IMR-90 (cell line): ENCODE measurements around the gene RIC8A. TPM values are rescaled to one million over a fixed set of nuclear protein-coding genes. Genes with fewer than 3 reads are reported as not detected.

Source experiments
- ATAC-seq: fragments of 200-7000 bp; cut with Tn5 transposase; 2 replicates; pipeline ENCODE4 v1.9.1; 2020; ENCODE audit warnings: low read depth, mild to moderate bottlenecking, moderate library complexity
- BruUV-seq: library from RNA; stranded (reverse); fragments of 400-500 nt; replicated peaks from 2 replicates; lab custom pipeline; 2021; lab: Mats Ljungman, UMichigan
- CTCF ChIA-PET: fragments of 300-600 bp; formaldehyde crosslinking; extraction: SDS; loops from one replicate; lab custom pipeline; 2021; ENCODE audit warnings: antibody characterized with exemption; lab: Yijun Ruan, JAX
- POLR2A ChIA-PET: fragments of 300-600 bp; sonication (Branson Sonifier 250); formaldehyde crosslinking; loops from one replicate; lab custom pipeline; 2022; ENCODE audit warnings: antibody characterized with exemption; ENCODE audit not compliant: unreplicated experiment; lab: Charles Lee
- DNase-seq: peaks from one replicate; pipeline ENCODE4 v3.0.0; 2013
- H2AFZ ChIP-seq: replicated peaks from 2 replicates; pipeline ENCODE3; 2013; ENCODE audit warnings: low read length, mild to moderate bottlenecking; ENCODE audit not compliant: poor library complexity
- H2AK5ac ChIP-seq: 2 replicates; pipeline ENCODE4 v1.6.1; 2013; ENCODE audit warnings: low read depth, low read length, inconsistent platforms
- H2AK9ac ChIP-seq: replicated peaks from 2 replicates; pipeline ENCODE3; 2013; ENCODE audit warnings: mild to moderate bottlenecking, low read depth, low read length, moderate library complexity; ENCODE audit not compliant: poor library complexity
- H2BK120ac ChIP-seq: 2 replicates; pipeline ENCODE4 v1.6.1; 2013; ENCODE audit warnings: low read depth, low read length, inconsistent platforms
- H2BK15ac ChIP-seq: 3 replicates; pipeline ENCODE4 v1.6.1; 2013; ENCODE audit warnings: low read depth, low read length, inconsistent platforms
- H2BK20ac ChIP-seq: 2 replicates; pipeline ENCODE4 v1.6.1; 2013; ENCODE audit warnings: low read depth, mild to moderate bottlenecking, inconsistent platforms, low read length, moderate library complexity
- H2BK5ac ChIP-seq: 2 replicates; pipeline ENCODE4 v1.6.1; 2013; ENCODE audit warnings: mild to moderate bottlenecking, low read depth, low read length, inconsistent platforms; ENCODE audit not compliant: poor library complexity, severe bottlenecking
- H3K14ac ChIP-seq: replicated peaks from 2 replicates; pipeline ENCODE4 v1.6.1; 2013; ENCODE audit warnings: low read depth, low read length, inconsistent platforms
- H3K18ac ChIP-seq: 2 replicates; pipeline ENCODE4 v1.6.1; 2013; ENCODE audit warnings: low read depth, low read length, control low read depth
- H3K23ac ChIP-seq: 2 replicates; pipeline ENCODE4 v1.6.1; 2013; ENCODE audit warnings: low read depth, low read length, inconsistent platforms
- H3K27ac ChIP-seq: 2 replicates; pipeline ENCODE4 v1.5.1; 2013; ENCODE audit warnings: mild to moderate bottlenecking, control low read depth, low read length; ENCODE audit not compliant: insufficient read depth
- H3K27me3 ChIP-seq: 2 replicates; pipeline ENCODE4 v1.6.1; 2013; ENCODE audit warnings: low read length; ENCODE audit not compliant: control insufficient read depth, insufficient read depth
- H3K36me3 ChIP-seq: 2 replicates; pipeline ENCODE4 v1.6.1; 2013; ENCODE audit warnings: low read length, mixed read lengths; ENCODE audit not compliant: control insufficient read depth, insufficient read depth
- H3K4ac ChIP-seq: 2 replicates; pipeline ENCODE4 v1.6.1; 2013; ENCODE audit warnings: low read depth, low read length, inconsistent platforms
- H3K4me1 ChIP-seq: 2 replicates; pipeline ENCODE4 v1.6.1; 2013; ENCODE audit warnings: low read length, mixed read lengths; ENCODE audit not compliant: control insufficient read depth, insufficient read depth
- H3K4me2 ChIP-seq: 2 replicates; pipeline ENCODE4 v1.6.1; 2013; ENCODE audit warnings: low read depth, mild to moderate bottlenecking, control low read depth, low read length, moderate library complexity
- H3K4me3 ChIP-seq: 2 replicates; pipeline ENCODE4 v1.5.1; 2013; ENCODE audit warnings: low read depth, mild to moderate bottlenecking, control low read depth, low read length, moderate library complexity; ENCODE audit not compliant: insufficient read depth
- H3K56ac ChIP-seq: 2 replicates; pipeline ENCODE4 v1.6.1; 2013; ENCODE audit warnings: low read length, inconsistent platforms; ENCODE audit not compliant: insufficient read depth; ENCODE audit errors: extremely low read depth
- H3K79me1 ChIP-seq, 2 experiments: 2 replicates each; pipeline ENCODE4 v1.6.1; 2013; ENCODE audit warnings: low read length in 2 of 2, inconsistent platforms in 1 of 2, low read depth in 1 of 2
- H3K9ac ChIP-seq: 2 replicates; pipeline ENCODE4 v1.6.1; 2013; ENCODE audit warnings: low read depth, low read length, control low read depth
- H3K9me1 ChIP-seq: 2 replicates; pipeline ENCODE4 v1.6.1; 2013; ENCODE audit warnings: low read length, inconsistent platforms; ENCODE audit not compliant: insufficient read depth
- H3K9me3 ChIP-seq: 2 replicates; pipeline ENCODE4 v1.6.1; 2013; ENCODE audit warnings: low read length; ENCODE audit not compliant: control insufficient read depth, insufficient read depth
- H4K20me1 ChIP-seq: 2 replicates; pipeline ENCODE4 v1.6.1; 2013; ENCODE audit warnings: low read length, inconsistent platforms; ENCODE audit not compliant: insufficient read depth
- H4K5ac ChIP-seq: 2 replicates; pipeline ENCODE4 v1.6.1; 2013; ENCODE audit warnings: mild to moderate bottlenecking, low read depth, low read length, control low read depth
- H4K8ac ChIP-seq, 2 experiments: 2 replicates each; pipeline ENCODE4 v1.6.1; 2013; ENCODE audit warnings: low read depth in 2 of 2, low read length in 2 of 2, control low read depth in 1 of 2, inconsistent platforms in 1 of 2
- H4K91ac ChIP-seq: 2 replicates; pipeline ENCODE4 v1.6.1; 2013; ENCODE audit warnings: low read depth, low read length, inconsistent platforms; ENCODE audit not compliant: insufficient read depth
- CEBPB ChIP-seq: IDR thresholded peaks from 2 replicates; pipeline ENCODE4 v1.6.1; 2012; ENCODE audit warnings: low read depth, low read length, improper control_type of control experiment
- CHD1 ChIP-seq: IDR thresholded peaks from 2 replicates; pipeline ENCODE4 v1.6.1; 2012; ENCODE audit warnings: low read depth, low read length, improper control_type of control experiment
- FOS ChIP-seq: fragments of 150-350 bp; IDR thresholded peaks from 2 replicates; pipeline ENCODE4 v1.6.1; 2016; ENCODE audit warnings: low read depth, low read length
- MAZ ChIP-seq: IDR thresholded peaks from 2 replicates; pipeline ENCODE4 v1.6.1; 2012; ENCODE audit warnings: low read depth, mild to moderate bottlenecking, low read length, improper control_type of control experiment, moderate library complexity, borderline replicate concordance
- MXI1 ChIP-seq: IDR thresholded peaks from 2 replicates; pipeline ENCODE4 v1.6.1; 2012; ENCODE audit warnings: low read depth, mild to moderate bottlenecking, low read length, moderate library complexity, borderline replicate concordance
- NFE2L2 ChIP-seq: fragments of 150-350 bp; IDR thresholded peaks from 2 replicates; pipeline ENCODE4 v1.6.1; 2016; ENCODE audit warnings: low read depth, mild to moderate bottlenecking, low read length
- POLR2A ChIP-seq: IDR thresholded peaks from 2 replicates; pipeline ENCODE4 v1.6.1; 2012; ENCODE audit warnings: mild to moderate bottlenecking, low read depth, low read length
- RAD21 ChIP-seq: IDR thresholded peaks from 2 replicates; pipeline ENCODE4 v1.6.1; 2012; ENCODE audit warnings: low read length, improper control_type of control experiment
- RCOR1 ChIP-seq: IDR thresholded peaks from 2 replicates; pipeline ENCODE4 v1.6.1; 2012; ENCODE audit warnings: mild to moderate bottlenecking, low read length, improper control_type of control experiment; ENCODE audit not compliant: insufficient replicate concordance
- RFX5 ChIP-seq: IDR thresholded peaks from 2 replicates; pipeline ENCODE4 v1.8.0; 2012; ENCODE audit warnings: low read depth, mild to moderate bottlenecking, low read length, moderate library complexity
- SMC3 ChIP-seq: fragments of 150-350 bp; IDR thresholded peaks from 2 replicates; pipeline ENCODE4 v1.6.1; 2016; ENCODE audit warnings: low read depth, mild to moderate bottlenecking, antibody characterized with exemption, low read length, moderate library complexity
- WGBS, 2 experiments: methylation state at CpG; one replicate each; pipeline versions ENCODE4 v1.1.5 to v1.1.7; 2013; ENCODE audit warnings: missing lambda C conversion rate in 2 of 2; ENCODE audit not compliant: insufficient read length in 1 of 2; ENCODE audit errors: extremely low coverage in 2 of 2; 5-methylcytosine and 5-hydroxymethylcytosine counted together
- dilution Hi-C: fragments of 300-500 bp; cut with HindIII; formaldehyde crosslinking; loops from one replicate; pipeline ENCODE4 v1.14.3; 2018; ENCODE audit warnings: low sequenced_read_pairs; ENCODE audit not compliant: unreplicated experiment
- in situ Hi-C: fragments of 300-500 bp; cut with MboI; formaldehyde crosslinking; loops from 3 replicates; pipeline ENCODE4 v1.14.3; 2019; ENCODE audit warnings: low sequenced_read_pairs, inconsistent platforms, mixed read lengths
- intact Hi-C: fragments of 100-400 bp; cut with micrococcal nuclease; formaldehyde crosslinking; loops from 2 replicates; pipeline ENCODE4 v1.10.0; 2022
- polyA plus RNA-seq, 3 experiments: library from polyadenylated mRNA; depleted of rRNA; stranded (reverse); fragments of >200 nt; gene quantifications; 2 replicates each; pipeline ENCODE4 v1.2.3, GENCODE V29; 2012; ENCODE audit warnings: low replicate concordance in 1 of 3
- total RNA-seq: library from RNA; depleted of rRNA; stranded (reverse); fragments of >200 nt; gene quantifications from 2 replicates; pipeline ENCODE4 v1.2.3, GENCODE V29; 2012
- TF ChIP-seq, protein P1 (sequence below): fragments of 150-350 bp; IDR thresholded peaks from 2 replicates; pipeline ENCODE4 v1.6.1; 2016; ENCODE audit warnings: low read depth, mild to moderate bottlenecking, low read length, moderate library complexity, borderline replicate concordance
- TF ChIP-seq, protein P2 (sequence below): fragments of 150-350 bp; IDR thresholded peaks from 2 replicates; pipeline ENCODE4 v1.6.1; 2017; ENCODE audit warnings: mild to moderate bottlenecking, antibody characterized with exemption, low read length, low read depth

RIC8A gene
- total and polyA plus RNA-seq, 2 of the 4 experiments (the other 2 are of a cell fraction): 129 to 188 TPM

DNA sequence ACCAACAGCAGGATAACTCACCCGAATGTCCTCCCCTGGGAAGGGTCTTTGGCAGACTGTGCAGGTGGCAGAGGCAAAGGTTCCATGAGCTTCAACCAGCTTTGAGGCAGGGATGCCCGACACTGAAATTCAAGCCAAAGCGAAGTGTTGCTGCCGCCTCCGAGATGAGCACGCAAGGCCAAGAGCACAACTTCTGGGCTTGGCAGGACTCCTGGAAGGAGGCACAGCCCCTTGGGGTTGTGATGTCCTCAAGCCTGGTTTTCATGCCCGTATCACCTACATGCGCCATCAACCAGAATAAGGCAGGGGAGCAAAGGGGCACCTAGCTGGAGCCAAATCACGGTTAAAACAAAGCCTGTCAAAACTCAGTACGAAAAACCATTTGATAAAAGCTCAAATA is 22.9 kb downstream of the RIC8A start:
- no peak overlapping the region for H4K8ac ChIP-seq
- H3K36me3 ChIP-seq: peaks cover 2% of the 10 kb centered on the region; the same call in 1 of the 2 replicates
- ChIA-PET POLR2A (interaction anchor here (1.1 kb wide), 1 partner anchor 13 kb away, joined by 3 read pairs; no protein-coding TSS in a partner anchor), CTCF (no interaction called here)
- no peak overlapping the region for H3K4me3 ChIP-seq
- H3K27me3 ChIP-seq: no peaks in the 10 kb centered on the region
- ATAC-seq (no peak), DNase-seq (no peak)
- in situ Hi-C loops (no loop called here), dilution Hi-C loops (no loop called here), intact Hi-C loops (no loop called here)
- no peaks in the 10 kb centered on the region for H3K9me1 ChIP-seq
- H3K27ac ChIP-seq: no peak overlapping the region
- H2AK9ac ChIP-seq: no peak overlapping the region
- H3K4ac ChIP-seq: no peak overlapping the region
- H2BK120ac ChIP-seq: no peak overlapping the region
- no peak overlapping the region for H2BK15ac ChIP-seq
- WGBS, 2 experiments: 100% methylated on average over 1 of the region's 10 CpGs; no CpG with 5 or more reads in 1 of the 2 experiments
- H3K9ac ChIP-seq: no peak overlapping the region
- H4K5ac ChIP-seq: no peak overlapping the region
- no peaks in the 10 kb centered on the region for H3K9me3 ChIP-seq
- peaks cover 8 to 44% of the 10 kb centered on the region in 2 experiments for H3K79me1 ChIP-seq
- no peak overlapping the region for H3K56ac ChIP-seq
- no TSS peak for BruUV-seq
- peaks cover 3% of the 10 kb centered on the region; the same call in 1 of the 2 replicates for H4K20me1 ChIP-seq
- no peak overlapping the region for H3K18ac ChIP-seq
- H3K4me1 ChIP-seq: peaks cover 2% of the 10 kb centered on the region; the same call in 1 of the 2 replicates
- no peak overlapping the region for H4K91ac ChIP-seq
- TF ChIP-seq POLR2A (no peak), CEBPB (no peak), MAZ (no peak), RFX5 (no peak), MXI1 (no peak), NFE2L2 (no peak), SMC3 (no peak), RAD21 (no peak), RCOR1 (no peak), FOS (no peak), CHD1 (no peak)
- TF ChIP-seq, protein P1, sequence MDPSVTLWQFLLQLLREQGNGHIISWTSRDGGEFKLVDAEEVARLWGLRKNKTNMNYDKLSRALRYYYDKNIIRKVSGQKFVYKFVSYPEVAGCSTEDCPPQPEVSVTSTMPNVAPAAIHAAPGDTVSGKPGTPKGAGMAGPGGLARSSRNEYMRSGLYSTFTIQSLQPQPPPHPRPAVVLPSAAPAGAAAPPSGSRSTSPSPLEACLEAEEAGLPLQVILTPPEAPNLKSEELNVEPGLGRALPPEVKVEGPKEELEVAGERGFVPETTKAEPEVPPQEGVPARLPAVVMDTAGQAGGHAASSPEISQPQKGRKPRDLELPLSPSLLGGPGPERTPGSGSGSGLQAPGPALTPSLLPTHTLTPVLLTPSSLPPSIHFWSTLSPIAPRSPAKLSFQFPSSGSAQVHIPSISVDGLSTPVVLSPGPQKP: no peak
- TF ChIP-seq, protein P2, sequence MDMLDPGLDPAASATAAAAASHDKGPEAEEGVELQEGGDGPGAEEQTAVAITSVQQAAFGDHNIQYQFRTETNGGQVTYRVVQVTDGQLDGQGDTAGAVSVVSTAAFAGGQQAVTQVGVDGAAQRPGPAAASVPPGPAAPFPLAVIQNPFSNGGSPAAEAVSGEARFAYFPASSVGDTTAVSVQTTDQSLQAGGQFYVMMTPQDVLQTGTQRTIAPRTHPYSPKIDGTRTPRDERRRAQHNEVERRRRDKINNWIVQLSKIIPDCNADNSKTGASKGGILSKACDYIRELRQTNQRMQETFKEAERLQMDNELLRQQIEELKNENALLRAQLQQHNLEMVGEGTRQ: no peak
- H3K23ac ChIP-seq: no peak overlapping the region
- H2BK5ac ChIP-seq: no peak overlapping the region
- no peak overlapping the region for H3K4me2 ChIP-seq
- H3K14ac ChIP-seq: no peak overlapping the region
- no peak overlapping the region for H2AFZ ChIP-seq
- no peak overlapping the region for H2BK20ac ChIP-seq
- no peak overlapping the region for H2AK5ac ChIP-seq
